Astrocyte (in vitro differentiated cells and primary cell): Measurements from ENCODE around the gene AFM. TPM values are rescaled to one million over a fixed set of nuclear protein-coding genes. Genes with fewer than 3 reads are reported as not detected.

Source experiments
- DNase-seq: peaks from one replicate; pipeline ENCODE4 v3.0.0-alpha.2; 2010; ENCODE audit warnings: low read depth
- FAIRE-seq: peaks from 2 replicates; lab custom pipeline; 2011; peaks lifted over from hg19 to GRCh38; lab: Jason Lieb, UNC
- H2AFZ ChIP-seq: 2 replicates; pipeline ENCODE4 v1.6.0; 2012; ENCODE audit warnings: low read depth, low read length, inconsistent platforms
- H3K27ac ChIP-seq: 2 replicates; pipeline ENCODE4 v1.5.1; 2011; ENCODE audit warnings: low read depth, low read length, inconsistent platforms
- H3K27me3 ChIP-seq: 2 replicates; pipeline ENCODE4 v1.6.0; 2011; ENCODE audit warnings: low read length, inconsistent platforms; ENCODE audit not compliant: insufficient read depth
- H3K36me3 ChIP-seq: 2 replicates; pipeline ENCODE4 v1.5.1; 2011; ENCODE audit warnings: low read length, inconsistent platforms; ENCODE audit not compliant: insufficient read depth
- H3K4me1 ChIP-seq: 2 replicates; pipeline ENCODE4 v1.5.1; 2011; ENCODE audit warnings: low read length, inconsistent platforms; ENCODE audit not compliant: insufficient read depth
- H3K4me2 ChIP-seq: 2 replicates; pipeline ENCODE4 v1.6.0; 2012; ENCODE audit warnings: low read length, inconsistent platforms
- H3K4me3 ChIP-seq: 2 replicates; pipeline ENCODE4 v1.5.1; 2011; ENCODE audit warnings: low read depth, mild to moderate bottlenecking, low read length, inconsistent platforms; ENCODE audit not compliant: insufficient read depth
- H3K79me2 ChIP-seq: 2 replicates; pipeline ENCODE4 v1.6.0; 2012; ENCODE audit warnings: mild to moderate bottlenecking, low read length, inconsistent platforms; ENCODE audit not compliant: insufficient read depth
- H3K9ac ChIP-seq: 2 replicates; pipeline ENCODE4 v1.6.0; 2012; ENCODE audit warnings: mild to moderate bottlenecking, low read length, inconsistent platforms
- H3K9me3 ChIP-seq: 2 replicates; pipeline ENCODE4 v1.5.1; 2012; ENCODE audit warnings: low read depth, mild to moderate bottlenecking, low read length, inconsistent platforms; ENCODE audit not compliant: insufficient read depth
- H4K20me1 ChIP-seq: 2 replicates; pipeline ENCODE4 v1.6.0; 2012; ENCODE audit warnings: low read length, inconsistent platforms; ENCODE audit not compliant: insufficient read depth
- H3K27ac Mint-ChIP-seq: one replicate; pipeline ENCODE4 v1.8.0; 2021; ENCODE audit warnings: mild to moderate bottlenecking, mixed read lengths; ENCODE audit not compliant: unreplicated experiment
- H3K27me3 Mint-ChIP-seq: one replicate; pipeline ENCODE4 v1.8.0; 2021; ENCODE audit warnings: low read depth, mixed read lengths; ENCODE audit not compliant: unreplicated experiment
- H3K36me3 Mint-ChIP-seq: one replicate; pipeline ENCODE4 v1.8.0; 2021; ENCODE audit warnings: low read depth, mixed read lengths; ENCODE audit not compliant: unreplicated experiment
- H3K4me1 Mint-ChIP-seq: one replicate; pipeline ENCODE4 v1.8.0; 2021; ENCODE audit warnings: low read depth, mixed read lengths; ENCODE audit not compliant: unreplicated experiment
- H3K4me3 Mint-ChIP-seq: one replicate; pipeline ENCODE4 v1.8.0; 2021; ENCODE audit warnings: mild to moderate bottlenecking, moderate library complexity, mixed read lengths; ENCODE audit not compliant: unreplicated experiment
- H3K9me3 Mint-ChIP-seq: one replicate; pipeline ENCODE4 v1.8.0; 2021; ENCODE audit warnings: mild to moderate bottlenecking, mixed read lengths; ENCODE audit not compliant: unreplicated experiment
- EZH2 ChIP-seq: IDR thresholded peaks from 2 replicates; pipeline ENCODE4 v1.6.1; 2012; ENCODE audit warnings: mild to moderate bottlenecking, low read length, inconsistent platforms; ENCODE audit not compliant: insufficient read depth
- total RNA-seq: library from RNA; stranded (reverse); gene quantifications from 2 replicates; pipeline ENCODE4 v1.2.1, GENCODE V29; 2021
- TF ChIP-seq, protein P1 (sequence below): IDR thresholded peaks from 2 replicates; pipeline ENCODE4 v1.5.1; 2011; ENCODE audit warnings: low read depth, mild to moderate bottlenecking, inconsistent platforms, low read length, moderate library complexity; ENCODE audit not compliant: insufficient read depth

Gene AFM
- total RNA-seq, 1 donor from 2014 or later, result not detected

DNA sequence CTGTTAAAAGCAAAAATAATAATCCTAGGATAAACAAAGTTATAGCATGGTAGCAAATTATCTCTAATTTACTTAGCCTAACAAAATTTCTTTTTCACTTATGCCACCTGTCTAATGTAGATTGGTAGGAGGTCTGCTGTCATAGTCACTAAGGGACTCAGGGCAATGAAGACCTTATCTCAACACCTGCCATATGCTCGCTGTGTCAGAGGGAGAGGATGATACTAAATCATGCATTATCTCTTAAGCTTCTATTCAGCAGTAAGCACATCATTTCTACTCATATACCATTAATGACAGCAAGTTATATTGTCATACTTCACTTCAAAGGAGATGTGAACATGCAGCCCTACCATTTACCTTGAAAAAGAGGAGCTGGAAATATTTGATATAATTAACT lies 44.1 kb downstream of the AFM start:
- H3K36me3 Mint-ChIP-seq, result no peaks in the 10 kb centered on the region
- peaks cover 15% of the 10 kb centered on the region for H3K4me1 Mint-ChIP-seq
- H3K4me1 ChIP-seq, result no peaks in the 10 kb centered on the region
- no peaks in the 10 kb centered on the region for H3K9me3 ChIP-seq
- H3K27me3 Mint-ChIP-seq, result no peaks in the 10 kb centered on the region
- no peaks in the 10 kb centered on the region for H4K20me1 ChIP-seq
- DNase-seq (no peak), FAIRE-seq (no peak)
- no peak overlapping the region for H3K4me3 ChIP-seq
- TF ChIP-seq, protein P1, sequence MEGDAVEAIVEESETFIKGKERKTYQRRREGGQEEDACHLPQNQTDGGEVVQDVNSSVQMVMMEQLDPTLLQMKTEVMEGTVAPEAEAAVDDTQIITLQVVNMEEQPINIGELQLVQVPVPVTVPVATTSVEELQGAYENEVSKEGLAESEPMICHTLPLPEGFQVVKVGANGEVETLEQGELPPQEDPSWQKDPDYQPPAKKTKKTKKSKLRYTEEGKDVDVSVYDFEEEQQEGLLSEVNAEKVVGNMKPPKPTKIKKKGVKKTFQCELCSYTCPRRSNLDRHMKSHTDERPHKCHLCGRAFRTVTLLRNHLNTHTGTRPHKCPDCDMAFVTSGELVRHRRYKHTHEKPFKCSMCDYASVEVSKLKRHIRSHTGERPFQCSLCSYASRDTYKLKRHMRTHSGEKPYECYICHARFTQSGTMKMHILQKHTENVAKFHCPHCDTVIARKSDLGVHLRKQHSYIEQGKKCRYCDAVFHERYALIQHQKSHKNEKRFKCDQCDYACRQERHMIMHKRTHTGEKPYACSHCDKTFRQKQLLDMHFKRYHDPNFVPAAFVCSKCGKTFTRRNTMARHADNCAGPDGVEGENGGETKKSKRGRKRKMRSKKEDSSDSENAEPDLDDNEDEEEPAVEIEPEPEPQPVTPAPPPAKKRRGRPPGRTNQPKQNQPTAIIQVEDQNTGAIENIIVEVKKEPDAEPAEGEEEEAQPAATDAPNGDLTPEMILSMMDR, result no peak
- TF ChIP-seq EZH2, result no peak
- no peaks in the 10 kb centered on the region for H3K79me2 ChIP-seq
- no peaks in the 10 kb centered on the region for H3K36me3 ChIP-seq
- no peak overlapping the region for H3K4me3 Mint-ChIP-seq
- no peak overlapping the region for H3K27ac Mint-ChIP-seq
- H3K9ac ChIP-seq, result no peak overlapping the region
- H3K9me3 Mint-ChIP-seq, result no peaks in the 10 kb centered on the region
- H3K27me3 ChIP-seq, result no peaks in the 10 kb centered on the region
- no peak overlapping the region for H3K4me2 ChIP-seq
- no peak overlapping the region for H3K27ac ChIP-seq
- H2AFZ ChIP-seq, result no peak overlapping the region

DNA sequence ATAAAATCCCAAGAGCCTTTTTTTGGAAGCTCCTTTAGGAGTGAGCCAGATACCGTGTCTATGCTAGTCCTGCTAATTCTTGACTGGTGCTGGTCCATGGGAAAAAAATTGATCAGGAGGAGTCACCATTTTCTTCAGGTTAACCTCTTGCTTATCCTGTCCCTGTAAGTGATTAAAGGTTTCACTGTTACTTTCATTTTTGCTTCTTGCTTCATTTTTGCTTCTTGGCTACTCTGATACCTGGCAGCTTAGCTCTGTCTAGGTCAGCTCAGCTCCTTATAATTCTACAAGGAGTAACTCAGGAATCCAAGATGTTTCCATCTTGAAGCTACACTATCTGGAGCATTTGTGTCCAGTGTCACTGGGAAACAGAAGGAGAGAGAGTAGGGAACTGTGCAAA lies 45.7 kb downstream of the AFM start:
- Histone ChIP-seq H3K9me3 (no peaks in the 10 kb centered on the region), H3K36me3 (no peaks in the 10 kb centered on the region), H3K4me2 (no peak overlapping the region), H3K27me3 (no peaks in the 10 kb centered on the region), H3K79me2 (no peaks in the 10 kb centered on the region), H3K9ac (no peak overlapping the region), H3K4me1 (no peaks in the 10 kb centered on the region), H4K20me1 (no peaks in the 10 kb centered on the region), H3K4me3 (no peak overlapping the region), H3K27ac (no peak overlapping the region), H2AFZ (no peak overlapping the region)
- DNase-seq, result no peak
- no peak for FAIRE-seq
- Mint-ChIP-seq H3K27me3 (no peaks in the 10 kb centered on the region), H3K27ac (no peak overlapping the region), H3K4me3 (no peak overlapping the region), H3K36me3 (no peaks in the 10 kb centered on the region), H3K4me1 (peaks cover 3% of the 10 kb centered on the region), H3K9me3 (no peaks in the 10 kb centered on the region)
- TF ChIP-seq, protein P1, result no peak
- TF ChIP-seq EZH2, result no peak

DNA sequence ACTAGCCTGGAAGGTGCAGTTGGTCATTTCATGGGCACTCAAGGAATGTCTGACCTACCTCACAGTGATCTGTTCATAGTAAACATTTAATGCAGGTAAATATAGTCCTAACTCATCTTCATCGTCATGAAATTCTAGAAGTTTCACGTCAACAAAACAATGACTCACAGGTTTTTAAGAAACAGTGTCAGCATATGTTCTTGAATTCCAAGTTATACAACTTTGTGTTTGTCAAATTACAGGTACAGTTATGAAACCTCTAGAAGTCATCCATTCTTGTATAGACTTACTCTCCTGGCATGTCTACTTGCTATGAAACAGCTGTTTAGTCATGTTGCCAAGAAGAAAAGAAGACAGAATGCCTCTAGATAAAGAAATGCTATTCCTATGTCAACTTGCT lies 46.6 kb downstream of the AFM start:
- no peaks in the 10 kb centered on the region for H3K36me3 ChIP-seq
- no peak overlapping the region for H3K27ac ChIP-seq
- H3K27me3 Mint-ChIP-seq, result no peaks in the 10 kb centered on the region
- FAIRE-seq, result no peak
- TF ChIP-seq, protein P1, result no peak
- no peak for TF ChIP-seq EZH2
- no peak for DNase-seq
- no peaks in the 10 kb centered on the region for H3K4me1 ChIP-seq
- no peak overlapping the region for H3K4me3 ChIP-seq
- no peak overlapping the region for H3K27ac Mint-ChIP-seq
- H3K4me1 Mint-ChIP-seq, result peaks cover 3% of the 10 kb centered on the region
- H3K79me2 ChIP-seq, result no peaks in the 10 kb centered on the region
- no peak overlapping the region for H3K9ac ChIP-seq
- H3K9me3 ChIP-seq, result no peaks in the 10 kb centered on the region
- no peaks in the 10 kb centered on the region for H3K27me3 ChIP-seq
- H4K20me1 ChIP-seq, result no peaks in the 10 kb centered on the region
- no peak overlapping the region for H3K4me3 Mint-ChIP-seq
- H2AFZ ChIP-seq, result no peak overlapping the region
- H3K4me2 ChIP-seq, result no peak overlapping the region
- no peaks in the 10 kb centered on the region for H3K36me3 Mint-ChIP-seq
- no peaks in the 10 kb centered on the region for H3K9me3 Mint-ChIP-seq
